Neural cell (in vitro differentiated cells): Measurements from ENCODE around the gene TCN2. TPM values are rescaled to one million over a fixed set of nuclear protein-coding genes. Genes with fewer than 3 reads are reported as not detected.
"Not testable (repeated sequence)": the region's sequence is repeated elsewhere in the genome, so short reads cannot be mapped to it uniquely, and the experiment has no call there.

ENCODE experiments used
- H2AFZ ChIP-seq: fragments of 200-600, 300-800 bp; sonication (generic), shearing (Covaris generic); 2 replicates; pipeline ENCODE4 v1.6.0; 2014; ENCODE audit warnings: low read depth, mild to moderate bottlenecking, antibody characterized with exemption, low read length, moderate library complexity
- H3F3A ChIP-seq: fragments of 200-600 bp; shearing (Covaris generic); 2 replicates; pipeline ENCODE4 v1.6.1; 2016; ENCODE audit warnings: mild to moderate bottlenecking, moderate library complexity, mixed read lengths, antibody characterized with exemption, low read length; ENCODE audit not compliant: insufficient read depth, poor library complexity, severe bottlenecking
- H3K27ac ChIP-seq: fragments of 200-600, 300-800 bp; sonication (generic), shearing (Covaris generic); 2 replicates; pipeline ENCODE4 v1.5.1; 2014; ENCODE audit warnings: mild to moderate bottlenecking, low read length, moderate library complexity
- H3K27me3 ChIP-seq: fragments of 300-800, 200-600 bp; sonication (generic), shearing (Covaris generic); 2 replicates; pipeline ENCODE4 v1.6.0; 2014; ENCODE audit warnings: mild to moderate bottlenecking, low read depth, low read length, moderate library complexity; ENCODE audit not compliant: insufficient read depth
- H3K36me3 ChIP-seq: fragments of 300-800, 200-600 bp; sonication (generic), shearing (Covaris generic); 2 replicates; pipeline ENCODE4 v1.5.1; 2014; ENCODE audit warnings: mild to moderate bottlenecking, antibody characterized with exemption, low read length, moderate library complexity; ENCODE audit not compliant: insufficient read depth
- H3K4me2 ChIP-seq: fragments of 300-800, 200-600 bp; sonication (generic), shearing (Covaris generic); 2 replicates; pipeline ENCODE4 v1.6.0; 2014; ENCODE audit warnings: mild to moderate bottlenecking, low read length
- H3K4me3 ChIP-seq: fragments of 300-800, 200-600 bp; sonication (generic), shearing (Covaris generic); 2 replicates; pipeline ENCODE4 v1.5.1; 2014; ENCODE audit warnings: mild to moderate bottlenecking, low read length, moderate library complexity
- H3K79me2 ChIP-seq: fragments of 200-600 bp; shearing (Covaris generic); replicated peaks from 2 replicates; pipeline ENCODE4 v1.6.0; 2014; ENCODE audit warnings: mild to moderate bottlenecking, low read length, moderate library complexity; ENCODE audit not compliant: insufficient read depth
- H3K9ac ChIP-seq: fragments of 300-800, 200-600 bp; sonication (generic), shearing (Covaris generic); 2 replicates; pipeline ENCODE4 v1.6.1; 2016; ENCODE audit warnings: mild to moderate bottlenecking, low read length, mixed read lengths
- H3K9me2 ChIP-seq: fragments of 200-600 bp; shearing (Covaris generic); 2 replicates; pipeline ENCODE4 v1.6.1; 2016; ENCODE audit warnings: mild to moderate bottlenecking, low read length, mixed read lengths; ENCODE audit not compliant: insufficient read depth
- H3K9me3 ChIP-seq: fragments of 200-600, 300-800 bp; sonication (generic), shearing (Covaris generic); 2 replicates; pipeline ENCODE4 v1.6.1; 2016; ENCODE audit warnings: mild to moderate bottlenecking, mixed run types, low read length, moderate library complexity, mixed read lengths
- H4K20me1 ChIP-seq: fragments of 200-600 bp; shearing (Covaris generic); 2 replicates; pipeline ENCODE4 v1.6.1; 2016; ENCODE audit warnings: mild to moderate bottlenecking, mixed run types; ENCODE audit not compliant: insufficient read depth
- EP300 ChIP-seq: fragments of 450-650 bp; conservative IDR thresholded peaks from 2 replicates; pipeline ENCODE4 v1.6.1; 2014; ENCODE audit warnings: antibody characterized with exemption, mild to moderate bottlenecking, moderate library complexity; ENCODE audit not compliant: poor library complexity, severe bottlenecking
- EZH2 ChIP-seq: fragments of 200-600, 300-800 bp; shearing (Covaris generic), sonication (generic); IDR thresholded peaks from 2 replicates; pipeline ENCODE4 v1.6.1; 2014; ENCODE audit warnings: antibody characterized with exemption, low read length, borderline replicate concordance, mild to moderate bottlenecking; ENCODE audit not compliant: insufficient read depth, poor library complexity, severe bottlenecking
- MXI1 ChIP-seq: fragments of 450-650 bp; conservative IDR thresholded peaks from 2 replicates; pipeline ENCODE4 v1.6.1; 2014; ENCODE audit warnings: antibody characterized with exemption, mild to moderate bottlenecking; ENCODE audit not compliant: poor library complexity, severe bottlenecking
- POLR2AphosphoS5 ChIP-seq: IDR thresholded peaks from 2 replicates; pipeline ENCODE4 v1.6.1; 2012
- RAD21 ChIP-seq: fragments of 450-650 bp; conservative IDR thresholded peaks from 2 replicates; pipeline ENCODE4 v1.6.1; 2014; ENCODE audit warnings: antibody characterized with exemption, mild to moderate bottlenecking, moderate library complexity
- SMC3 ChIP-seq: fragments of 450-650 bp; conservative IDR thresholded peaks from 2 replicates; pipeline ENCODE4 v1.6.1; 2014; ENCODE audit warnings: antibody characterized with exemption, mild to moderate bottlenecking, moderate library complexity; ENCODE audit not compliant: poor library complexity
- TAF1 ChIP-seq: IDR thresholded peaks from 2 replicates; pipeline ENCODE4 v1.6.1; 2012; ENCODE audit warnings: low read depth
- polyA plus RNA-seq: library from polyadenylated mRNA; depleted of rRNA; stranded (reverse); fragments of >200 nt; gene quantifications from 2 replicates; pipeline ENCODE4 v1.2.3, GENCODE V29; 2014
- TF ChIP-seq, protein P1 (sequence below): fragments of 450-650 bp; IDR thresholded peaks from 2 replicates; pipeline ENCODE4 v1.5.1; 2014; ENCODE audit warnings: antibody characterized with exemption, mild to moderate bottlenecking, moderate library complexity; ENCODE audit not compliant: poor library complexity, severe bottlenecking
- TF ChIP-seq, protein P2 (sequence below): IDR thresholded peaks from 2 replicates; pipeline ENCODE4 v1.6.1; 2012; ENCODE audit warnings: borderline replicate concordance

Gene TCN2
- polyA plus RNA-seq, 1 donor from 2014 or later = 13.0 TPM

DNA sequence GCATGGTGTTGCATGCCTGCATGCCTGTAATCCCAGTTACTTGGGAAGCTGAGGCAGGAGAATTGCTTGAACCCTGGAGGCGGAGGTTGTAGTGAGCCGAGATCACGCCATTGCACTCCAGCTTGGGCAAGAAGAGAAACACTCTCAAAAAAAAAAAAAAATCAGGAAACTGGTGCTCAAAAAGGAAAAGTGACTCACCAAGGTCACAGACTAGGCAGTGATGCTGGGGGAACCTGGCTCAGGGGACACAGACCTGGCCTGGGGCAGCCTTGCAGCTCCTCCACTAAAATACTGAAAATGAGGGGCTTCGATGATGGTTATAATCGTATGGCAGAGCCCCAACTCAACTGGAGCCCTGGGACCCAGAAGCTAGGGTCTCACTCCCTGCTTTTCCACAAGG is 20.5 kb downstream of the TCN2 start:
- H3K27ac ChIP-seq = no peak overlapping the region
- H3K36me3 ChIP-seq = no peaks in the 10 kb centered on the region
- H3K27me3 ChIP-seq = no peaks in the 10 kb centered on the region

DNA sequence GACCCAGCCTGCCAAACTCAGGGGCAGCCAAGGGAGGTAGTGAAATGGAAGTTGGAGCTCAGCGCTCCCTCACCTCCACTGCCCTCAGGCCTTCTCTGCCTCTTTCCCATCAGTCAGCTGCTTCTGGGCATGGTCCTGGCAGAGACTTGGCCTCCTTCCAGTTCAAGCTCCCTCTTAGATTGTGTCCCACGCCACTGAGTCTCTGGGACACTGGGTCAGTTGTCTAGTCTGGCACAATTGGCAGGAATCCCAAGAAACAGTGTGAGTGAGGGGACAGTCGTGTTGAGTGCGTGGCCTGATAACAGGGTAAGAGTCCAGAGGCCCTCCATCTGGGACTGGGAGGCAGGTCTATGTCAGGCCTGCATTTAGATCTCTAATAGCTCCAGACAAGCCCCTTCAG is 21.5 kb downstream of the TCN2 start:
- Histone ChIP-seq H3K27me3 (no peaks in the 10 kb centered on the region), H3K36me3 (no peaks in the 10 kb centered on the region), H4K20me1 (no peaks in the 10 kb centered on the region), H3K4me2 (no peak overlapping the region), H2AFZ (no peak overlapping the region), H3K9me3 (no peaks in the 10 kb centered on the region), H3K4me3 (no peak overlapping the region), H3F3A (no peaks in the 10 kb centered on the region), H3K27ac (no peak overlapping the region), H3K9me2 (no peaks in the 10 kb centered on the region), H3K9ac (no peak overlapping the region), H3K79me2 (no peaks in the 10 kb centered on the region)
- TF ChIP-seq RAD21 (no peak), POLR2AphosphoS5 (no peak), EP300 (no peak), TAF1 (no peak), EZH2 (no peak), SMC3 (no peak), MXI1 (no peak)
- TF ChIP-seq, protein P1, sequence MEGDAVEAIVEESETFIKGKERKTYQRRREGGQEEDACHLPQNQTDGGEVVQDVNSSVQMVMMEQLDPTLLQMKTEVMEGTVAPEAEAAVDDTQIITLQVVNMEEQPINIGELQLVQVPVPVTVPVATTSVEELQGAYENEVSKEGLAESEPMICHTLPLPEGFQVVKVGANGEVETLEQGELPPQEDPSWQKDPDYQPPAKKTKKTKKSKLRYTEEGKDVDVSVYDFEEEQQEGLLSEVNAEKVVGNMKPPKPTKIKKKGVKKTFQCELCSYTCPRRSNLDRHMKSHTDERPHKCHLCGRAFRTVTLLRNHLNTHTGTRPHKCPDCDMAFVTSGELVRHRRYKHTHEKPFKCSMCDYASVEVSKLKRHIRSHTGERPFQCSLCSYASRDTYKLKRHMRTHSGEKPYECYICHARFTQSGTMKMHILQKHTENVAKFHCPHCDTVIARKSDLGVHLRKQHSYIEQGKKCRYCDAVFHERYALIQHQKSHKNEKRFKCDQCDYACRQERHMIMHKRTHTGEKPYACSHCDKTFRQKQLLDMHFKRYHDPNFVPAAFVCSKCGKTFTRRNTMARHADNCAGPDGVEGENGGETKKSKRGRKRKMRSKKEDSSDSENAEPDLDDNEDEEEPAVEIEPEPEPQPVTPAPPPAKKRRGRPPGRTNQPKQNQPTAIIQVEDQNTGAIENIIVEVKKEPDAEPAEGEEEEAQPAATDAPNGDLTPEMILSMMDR = no peak
- TF ChIP-seq, protein P2, sequence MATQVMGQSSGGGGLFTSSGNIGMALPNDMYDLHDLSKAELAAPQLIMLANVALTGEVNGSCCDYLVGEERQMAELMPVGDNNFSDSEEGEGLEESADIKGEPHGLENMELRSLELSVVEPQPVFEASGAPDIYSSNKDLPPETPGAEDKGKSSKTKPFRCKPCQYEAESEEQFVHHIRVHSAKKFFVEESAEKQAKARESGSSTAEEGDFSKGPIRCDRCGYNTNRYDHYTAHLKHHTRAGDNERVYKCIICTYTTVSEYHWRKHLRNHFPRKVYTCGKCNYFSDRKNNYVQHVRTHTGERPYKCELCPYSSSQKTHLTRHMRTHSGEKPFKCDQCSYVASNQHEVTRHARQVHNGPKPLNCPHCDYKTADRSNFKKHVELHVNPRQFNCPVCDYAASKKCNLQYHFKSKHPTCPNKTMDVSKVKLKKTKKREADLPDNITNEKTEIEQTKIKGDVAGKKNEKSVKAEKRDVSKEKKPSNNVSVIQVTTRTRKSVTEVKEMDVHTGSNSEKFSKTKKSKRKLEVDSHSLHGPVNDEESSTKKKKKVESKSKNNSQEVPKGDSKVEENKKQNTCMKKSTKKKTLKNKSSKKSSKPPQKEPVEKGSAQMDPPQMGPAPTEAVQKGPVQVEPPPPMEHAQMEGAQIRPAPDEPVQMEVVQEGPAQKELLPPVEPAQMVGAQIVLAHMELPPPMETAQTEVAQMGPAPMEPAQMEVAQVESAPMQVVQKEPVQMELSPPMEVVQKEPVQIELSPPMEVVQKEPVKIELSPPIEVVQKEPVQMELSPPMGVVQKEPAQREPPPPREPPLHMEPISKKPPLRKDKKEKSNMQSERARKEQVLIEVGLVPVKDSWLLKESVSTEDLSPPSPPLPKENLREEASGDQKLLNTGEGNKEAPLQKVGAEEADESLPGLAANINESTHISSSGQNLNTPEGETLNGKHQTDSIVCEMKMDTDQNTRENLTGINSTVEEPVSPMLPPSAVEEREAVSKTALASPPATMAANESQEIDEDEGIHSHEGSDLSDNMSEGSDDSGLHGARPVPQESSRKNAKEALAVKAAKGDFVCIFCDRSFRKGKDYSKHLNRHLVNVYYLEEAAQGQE = no peak

More for the DNA sequence above, 20.5 kb downstream of the TCN2 start:
- Histone ChIP-seq H3K79me2 (no peaks in the 10 kb centered on the region), H2AFZ (no peak overlapping the region), H3K9me2 (no peaks in the 10 kb centered on the region), H3K9ac (no peak overlapping the region), H3K4me2 (no peak overlapping the region), H4K20me1 (no peaks in the 10 kb centered on the region), H3K9me3 (no peaks in the 10 kb centered on the region), H3F3A (no peaks in the 10 kb centered on the region), H3K4me3 (no peak overlapping the region)
- TF ChIP-seq POLR2AphosphoS5 = no peak
- no peak for TF ChIP-seq SMC3
- TF ChIP-seq, protein P2 = no peak
- no peak for TF ChIP-seq RAD21
- no peak for TF ChIP-seq EP300
- no peak for TF ChIP-seq EZH2
- TF ChIP-seq, protein P1 = no peak
- no peak for TF ChIP-seq MXI1
- TF ChIP-seq TAF1 = no peak

DNA sequence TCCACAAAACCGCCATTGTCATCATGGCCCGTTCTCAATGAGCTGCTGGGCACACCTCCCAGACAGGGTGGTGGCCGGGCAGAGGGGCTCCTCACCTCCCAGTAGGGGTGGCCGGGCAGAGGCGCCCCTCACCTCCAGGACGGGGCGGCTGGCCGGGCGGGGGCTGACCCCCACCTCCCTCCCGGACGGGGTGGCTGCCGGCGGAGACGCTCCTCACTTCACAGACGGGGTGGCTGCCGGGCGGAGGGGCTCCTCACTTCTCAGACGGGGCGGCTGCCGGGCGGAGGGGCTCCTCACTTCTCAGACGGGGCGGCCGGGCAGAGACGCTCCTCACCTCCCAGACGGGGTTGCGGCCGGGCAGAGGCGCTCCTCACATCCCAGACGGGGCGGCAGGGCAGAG is 24.5 kb downstream of the TCN2 start:
- H3K27me3 ChIP-seq, H3K9me3 ChIP-seq, H3K9ac ChIP-seq, H3K36me3 ChIP-seq, H4K20me1 ChIP-seq, H3K4me2 ChIP-seq, H3K27ac ChIP-seq, H3K4me3 ChIP-seq, H3K79me2 ChIP-seq, H2AFZ ChIP-seq, H3K9me2 ChIP-seq, H3F3A ChIP-seq: not testable (repeated sequence)
